HG03558 (cell line): ENCODE measurements around the gene OR10H2.
"Not testable (repeated sequence)": the region's sequence is repeated elsewhere in the genome, so short reads cannot be mapped to it uniquely, and the experiment has no call there.

Source experiments
- ATAC-seq: cut with Tn5 transposase; IDR thresholded peaks from one replicate; pipeline ENCODE4 v1.9.1; 2021; ENCODE audit warnings: moderate number of reproducible peaks; ENCODE audit not compliant: unreplicated experiment; ENCODE audit errors: extremely low read depth

Gene OR10H2

DNA sequence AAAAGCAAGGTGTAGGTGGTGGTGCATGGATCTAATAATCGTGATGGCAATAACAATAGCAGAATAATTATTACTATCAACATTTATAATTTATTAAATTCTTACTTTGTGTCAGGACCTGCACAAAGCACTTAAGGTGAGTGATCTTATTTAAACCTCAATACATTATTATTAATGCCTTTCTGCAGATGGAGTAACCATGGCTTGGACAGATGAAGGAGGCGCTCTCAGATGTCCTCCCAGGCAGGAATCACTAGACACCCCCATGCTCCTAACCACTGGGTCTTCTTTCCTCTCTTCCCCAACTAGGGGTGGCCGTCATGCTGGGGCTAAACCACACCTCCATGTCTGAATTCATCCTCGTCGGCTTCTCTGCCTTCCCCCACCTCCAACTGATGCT lies at the start of gene OR10H2:
OR10H2 (plus strand) TSS at position 301 of the 400 bp plus-strand sequence; CDS start at position 321, 20 bp downstream.
- ATAC-seq = no peak

- no peak for ATAC-seq
These were observed 48.7 kb upstream of the OR10H2 start for GRCh38 chr19:15679089-15679488.

- not testable (repeated sequence) for ATAC-seq
These were observed 48.0 kb upstream of the OR10H2 start for GRCh38 chr19:15679865-15680264.

DNA sequence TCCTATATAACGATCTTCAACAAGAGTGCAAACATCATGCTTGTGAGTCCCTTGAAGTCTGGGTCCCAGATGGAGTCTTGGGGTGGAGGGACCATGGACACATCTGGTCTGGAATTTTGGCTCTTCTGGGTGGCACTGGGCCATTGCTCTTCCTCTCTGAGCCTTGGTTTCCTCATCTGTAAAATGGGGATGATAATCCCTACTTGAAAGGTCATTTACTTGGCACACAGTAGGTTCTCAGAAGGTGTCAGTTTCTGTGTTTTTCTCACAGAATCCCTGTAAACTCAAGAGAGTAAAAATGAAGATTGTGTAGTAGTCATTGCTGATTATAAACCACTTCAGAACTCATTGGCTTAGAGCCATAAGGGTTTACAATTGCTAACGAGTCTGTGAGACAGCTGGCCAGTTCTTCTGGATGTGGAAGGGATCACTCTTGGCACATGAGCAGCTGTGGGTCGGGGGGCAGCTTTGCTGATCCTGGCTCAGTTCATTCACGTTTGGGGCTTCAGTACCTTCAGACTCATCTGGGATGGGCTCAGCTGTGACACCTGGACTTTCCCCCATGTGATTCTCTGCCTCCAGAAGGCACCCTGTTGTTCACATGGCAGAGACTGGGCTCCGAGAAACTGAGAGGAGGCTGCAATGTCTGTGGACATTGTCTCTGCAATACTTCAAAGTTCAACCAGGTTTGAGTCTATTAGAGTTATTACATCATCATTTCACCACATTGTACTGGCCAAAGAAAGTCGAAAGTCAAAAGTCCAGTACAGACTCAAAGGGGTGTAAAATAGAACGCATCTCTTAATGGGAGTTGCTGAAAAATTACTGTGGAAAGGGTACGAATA lies 47.1 kb upstream of the OR10H2 start:
- no peak for ATAC-seq

DNA sequence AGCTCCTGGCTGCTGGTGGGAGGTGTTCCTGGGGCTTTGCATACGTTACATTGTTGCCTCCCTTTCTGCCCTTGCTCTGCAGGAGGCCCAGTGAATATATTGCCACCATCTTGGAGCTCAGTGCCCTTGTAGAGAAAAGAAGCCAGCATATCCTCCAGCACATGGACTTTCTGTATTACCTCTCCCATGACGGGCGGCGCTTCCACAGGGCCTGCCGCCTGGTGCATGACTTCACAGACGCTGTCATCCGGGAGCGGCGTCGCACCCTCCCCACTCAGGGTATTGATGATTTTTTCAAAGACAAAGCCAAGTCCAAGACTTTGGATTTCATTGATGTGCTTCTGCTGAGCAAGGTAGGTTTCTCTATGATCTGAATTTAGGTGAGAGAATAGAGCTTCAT lies 44.4 kb upstream of the OR10H2 start:
- ATAC-seq = no peak

- ATAC-seq = no peak
These were observed 43.0 kb upstream of the OR10H2 start for GRCh38 chr19:15684828-15685227.

DNA sequence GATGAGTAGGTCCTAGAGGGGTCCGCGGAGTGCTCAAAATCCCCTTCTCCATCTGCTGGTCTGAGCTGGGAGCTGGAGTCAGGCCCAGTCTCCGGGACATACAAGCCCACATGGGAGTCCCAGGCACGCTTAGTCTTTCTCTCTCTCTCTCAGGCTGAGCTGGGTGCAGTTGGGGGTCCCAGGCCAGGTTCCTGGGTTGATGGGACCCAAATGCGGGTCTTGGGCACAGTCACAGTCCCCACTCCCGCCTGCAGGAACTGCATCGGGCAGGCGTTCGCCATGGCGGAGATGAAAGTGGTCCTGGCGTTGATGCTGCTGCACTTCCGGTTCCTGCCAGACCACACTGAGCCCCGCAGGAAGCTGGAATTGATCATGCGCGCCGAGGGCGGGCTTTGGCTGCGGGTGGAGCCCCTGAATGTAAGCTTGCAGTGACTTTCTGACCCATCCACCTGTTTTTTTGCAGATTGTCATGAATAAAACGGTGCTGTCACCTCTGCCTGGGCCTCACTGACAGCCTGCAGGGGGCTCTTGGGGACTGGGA lies 31.1 kb upstream of the OR10H2 start:
- ATAC-seq = no peak

GRCh38 chr19:15701757-15702533 lies 25.9 kb upstream of the OR10H2 start:
- ATAC-seq = no peak

GRCh38 chr19:15702534-15702930 lies 25.3 kb upstream of the OR10H2 start:
- ATAC-seq = no peak

- no peak for ATAC-seq
These were observed 13.2 kb upstream of the OR10H2 start for GRCh38 chr19:15714638-15715037.

DNA sequence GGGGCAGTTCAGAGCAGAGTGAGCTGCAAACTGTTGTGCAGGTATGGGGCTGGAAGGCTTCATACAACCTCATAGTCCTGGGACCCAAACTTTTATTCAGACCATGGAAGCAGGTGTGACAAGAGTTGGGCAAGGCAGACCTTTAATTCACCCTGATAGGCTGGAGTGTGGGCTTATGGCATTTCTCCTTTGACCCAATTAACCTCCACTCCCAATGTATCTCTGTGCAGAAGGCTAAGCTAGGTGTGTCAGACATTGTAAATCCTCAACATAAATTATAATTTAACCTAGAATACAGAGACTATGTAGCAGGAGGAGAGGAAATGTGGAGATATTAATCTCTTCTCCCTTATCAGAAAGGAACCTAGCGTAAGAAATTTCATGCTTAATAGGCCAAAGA lies 12.2 kb upstream of the OR10H2 start:
- no peak for ATAC-seq

GRCh38 chr19:15717809-15718208 lies 10.0 kb upstream of the OR10H2 start:
- no peak for ATAC-seq

- ATAC-seq = no peak
These were observed 6.6 kb upstream of the OR10H2 start for GRCh38 chr19:15721268-15721667.

DNA sequence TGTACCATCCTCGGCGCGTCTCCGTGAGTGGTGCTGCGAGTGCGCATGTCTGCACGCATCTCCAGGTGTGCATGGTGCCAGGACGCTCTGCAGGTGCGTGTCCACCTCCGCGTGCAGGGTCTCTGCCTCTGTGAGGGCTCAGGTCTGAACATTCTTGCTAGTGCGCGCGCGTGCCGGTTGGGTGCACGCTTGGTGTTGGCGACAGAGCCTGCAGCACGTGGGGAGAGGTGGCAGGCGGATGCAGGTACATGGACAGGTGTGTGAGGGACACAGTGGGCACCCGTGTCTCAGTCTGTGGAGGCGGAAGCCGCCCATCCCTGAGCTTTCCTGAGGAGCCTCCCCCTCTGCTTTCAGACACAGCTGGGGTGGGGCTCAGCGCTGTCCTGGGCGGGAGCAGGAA lies 4.9 kb upstream of the OR10H2 start:
- ATAC-seq = no peak

DNA sequence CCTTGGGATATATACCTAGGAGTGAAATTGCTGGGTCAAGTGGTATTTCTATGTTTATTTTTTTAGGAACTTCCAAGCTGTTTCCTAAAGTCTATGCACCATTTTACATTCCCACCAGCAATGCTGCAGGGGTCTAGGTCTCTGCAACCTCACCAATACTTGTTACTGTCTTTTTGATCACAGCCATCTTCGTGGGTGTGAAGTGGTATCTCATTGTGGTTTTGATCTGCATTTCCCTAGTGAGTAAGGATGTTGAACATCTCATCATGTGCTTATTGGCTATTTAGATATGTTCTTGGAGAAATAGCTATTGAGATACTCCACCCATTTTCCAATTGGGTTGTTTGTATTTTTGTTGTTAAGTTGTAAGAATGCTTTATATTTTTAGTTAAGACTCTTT lies 2.7 kb downstream of the OR10H2 start:
- no peak for ATAC-seq

- ATAC-seq = no peak
These were observed 4.6 kb downstream of the OR10H2 start for GRCh38 chr19:15732388-15732787.

GRCh38 chr19:15733895-15734294 lies 6.1 kb downstream of the OR10H2 start:
- no peak for ATAC-seq

DNA sequence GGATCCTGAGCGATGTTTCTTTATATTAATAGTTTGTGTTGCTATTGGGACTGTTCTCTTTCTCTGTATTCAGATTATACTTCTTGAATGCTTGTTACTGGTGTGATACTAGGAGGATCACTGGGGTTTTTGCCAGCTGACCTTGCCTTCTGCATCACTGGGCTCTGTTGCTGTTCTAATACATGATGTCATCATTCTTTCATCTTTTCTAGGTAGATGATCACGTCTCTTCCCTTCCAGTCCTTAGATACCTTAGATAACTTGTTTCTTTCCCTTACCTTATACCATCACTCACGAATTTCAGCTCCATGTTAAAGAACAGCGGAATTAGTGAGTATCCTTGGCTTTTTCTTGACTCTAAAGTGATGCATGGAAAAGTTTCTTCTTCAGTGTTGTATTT lies 9.9 kb downstream of the OR10H2 start, which contains the start of gene OR10H3:
OR10H3 (plus strand) TSS at position 264 of the 400 bp plus-strand sequence. CDS start 3,408 bp downstream, outside the sequence.
- no peak for ATAC-seq

DNA sequence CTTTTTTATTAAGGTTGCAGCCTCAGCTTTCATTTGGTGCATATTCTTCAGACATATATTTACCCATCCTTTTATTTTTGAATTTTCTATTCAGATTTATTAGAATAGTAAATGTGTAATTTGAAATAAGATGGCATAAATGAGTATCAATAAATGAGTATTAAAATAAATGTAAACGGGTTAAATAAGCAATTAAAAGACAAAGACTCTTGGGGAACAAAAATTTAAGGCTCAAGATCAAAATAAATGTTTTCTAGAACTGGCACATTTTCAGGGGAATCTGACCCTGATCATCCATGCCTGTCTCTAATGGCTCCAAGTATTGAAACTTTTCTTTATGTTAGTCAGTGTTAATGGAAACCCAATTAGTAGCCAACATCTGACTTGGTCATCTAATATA lies 13.0 kb downstream of the OR10H2 start:
- no peak for ATAC-seq

- ATAC-seq = no peak
These were observed 20.4 kb downstream of the OR10H2 start for GRCh38 chr19:15748239-15748638.

GRCh38 chr19:15758379-15758778 lies 30.6 kb downstream of the OR10H2 start:
- ATAC-seq = no peak
